Ishikawa (cell line): ENCODE data around the gene TXNDC8.

ENCODE experiments used
- CEBPB ChIP-seq: IDR thresholded peaks from 2 replicates; pipeline ENCODE4 v1.6.1; 2012
- CREB1 ChIP-seq: IDR thresholded peaks from 2 replicates; pipeline ENCODE4 v1.6.1; 2012; ENCODE audit warnings: low read depth
- EGR1 ChIP-seq: IDR thresholded peaks from 2 replicates; pipeline ENCODE4 v1.6.1; 2012
- EP300 ChIP-seq: IDR thresholded peaks from 2 replicates; pipeline ENCODE4 v1.6.1; 2012; ENCODE audit warnings: borderline replicate concordance
- FOXM1 ChIP-seq: IDR thresholded peaks from 2 replicates; pipeline ENCODE4 v1.6.1; 2012; ENCODE audit warnings: low read depth, borderline replicate concordance
- MAX ChIP-seq: IDR thresholded peaks from 2 replicates; pipeline ENCODE4 v1.6.1; 2012
- NFIC ChIP-seq: IDR thresholded peaks from 2 replicates; pipeline ENCODE4 v1.6.1; 2012
- RAD21 ChIP-seq: IDR thresholded peaks from 2 replicates; pipeline ENCODE4 v1.6.1; 2012; ENCODE audit warnings: low read depth
- REST ChIP-seq: IDR thresholded peaks from 2 replicates; pipeline ENCODE4 v1.6.1; 2012; ENCODE audit warnings: low read depth, mild to moderate bottlenecking
- TAF1 ChIP-seq: IDR thresholded peaks from 2 replicates; pipeline ENCODE4 v1.6.1; 2012; ENCODE audit warnings: low read depth, mild to moderate bottlenecking
- TCF12 ChIP-seq: IDR thresholded peaks from 2 replicates; pipeline ENCODE4 v1.6.1; 2012; ENCODE audit warnings: low read depth
- TEAD4 ChIP-seq: IDR thresholded peaks from 2 replicates; pipeline ENCODE4 v1.6.1; 2012
- USF1 ChIP-seq: IDR thresholded peaks from 2 replicates; pipeline ENCODE4 v1.6.1; 2012
- YY1 ChIP-seq: IDR thresholded peaks from 2 replicates; pipeline ENCODE4 v1.6.1; 2012; ENCODE audit warnings: low read depth
- ZBTB7A ChIP-seq: IDR thresholded peaks from 2 replicates; pipeline ENCODE4 v1.6.1; 2012; ENCODE audit warnings: low read depth

The TXNDC8 gene

DNA sequence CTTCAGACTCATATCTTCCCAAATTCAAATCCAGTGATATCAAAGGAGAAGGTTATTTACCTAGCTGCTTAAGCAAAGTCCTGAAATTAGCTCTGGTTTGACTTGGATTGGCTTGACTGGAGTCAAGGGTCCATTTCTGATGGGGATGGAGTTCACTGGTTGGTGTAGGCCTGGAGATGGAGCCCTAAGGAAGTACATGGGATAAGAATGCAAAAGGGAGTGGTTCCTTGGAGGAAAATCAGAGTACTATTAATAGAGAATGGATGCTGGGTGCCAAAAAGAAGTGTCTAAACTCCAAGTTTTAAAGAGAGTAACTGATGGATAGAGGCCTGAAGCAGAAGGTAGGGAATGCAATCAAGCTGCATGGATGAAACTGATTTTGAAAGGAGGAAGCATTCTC, 13.8 kb downstream of the TXNDC8 start:
- TF ChIP-seq FOXM1 (no peak), USF1 (no peak), YY1 (no peak), TCF12 (no peak), CEBPB (no peak), MAX (no peak), EGR1 (no peak), RAD21 (no peak), TEAD4 (no peak), ZBTB7A (no peak), CREB1 (no peak), REST (no peak), EP300 (no peak), NFIC (no peak), TAF1 (no peak)

DNA sequence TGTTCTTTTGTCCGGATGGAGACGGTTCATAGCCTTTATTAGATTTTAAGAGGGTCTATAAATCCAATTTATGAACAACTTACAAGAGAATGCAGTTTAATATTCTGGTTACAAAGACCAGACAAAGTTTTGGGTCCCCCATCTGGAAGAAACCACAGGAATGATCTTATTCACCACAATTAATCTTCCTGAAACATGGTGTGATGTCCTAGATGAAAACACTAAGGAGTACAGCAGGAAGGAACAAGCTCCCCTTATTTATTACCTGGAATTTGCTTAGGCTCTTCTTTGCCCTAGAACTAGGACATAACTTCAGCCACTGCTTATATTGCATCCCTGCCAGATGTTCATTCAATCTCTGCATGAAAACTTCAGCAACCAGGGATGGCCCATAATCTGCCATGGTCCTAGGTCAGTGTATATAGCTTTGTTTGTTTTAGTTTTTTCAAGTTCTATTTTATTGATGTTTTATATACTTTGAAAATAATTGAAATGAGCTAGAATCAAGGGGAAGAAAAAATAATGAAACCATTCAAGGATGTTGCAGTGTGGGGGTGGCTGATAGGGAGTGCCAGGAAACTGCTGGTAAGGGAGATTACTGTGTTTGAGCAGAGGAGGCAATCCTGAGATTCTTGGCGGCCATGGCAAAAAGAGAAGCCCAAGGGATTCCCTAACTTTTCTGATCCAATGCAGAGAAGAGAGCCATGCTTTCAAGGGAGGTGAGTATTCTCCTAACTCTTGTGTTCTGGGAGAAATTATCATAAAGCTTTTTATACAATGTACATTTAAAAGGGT, 16.8 kb downstream of the TXNDC8 start:
- TF ChIP-seq RAD21: no peak
- TF ChIP-seq EP300: no peak
- no peak for TF ChIP-seq FOXM1
- no peak for TF ChIP-seq MAX
- no peak for TF ChIP-seq ZBTB7A

GRCh38 chr9:110319781-110320492, 17.7 kb downstream of the TXNDC8 start:
- TF ChIP-seq ZBTB7A: no peak
- no peak for TF ChIP-seq USF1
- no peak for TF ChIP-seq RAD21
- TF ChIP-seq MAX: no peak
- TF ChIP-seq TCF12: no peak
- no peak for TF ChIP-seq FOXM1
- TF ChIP-seq NFIC: no peak
- no peak for TF ChIP-seq YY1

DNA sequence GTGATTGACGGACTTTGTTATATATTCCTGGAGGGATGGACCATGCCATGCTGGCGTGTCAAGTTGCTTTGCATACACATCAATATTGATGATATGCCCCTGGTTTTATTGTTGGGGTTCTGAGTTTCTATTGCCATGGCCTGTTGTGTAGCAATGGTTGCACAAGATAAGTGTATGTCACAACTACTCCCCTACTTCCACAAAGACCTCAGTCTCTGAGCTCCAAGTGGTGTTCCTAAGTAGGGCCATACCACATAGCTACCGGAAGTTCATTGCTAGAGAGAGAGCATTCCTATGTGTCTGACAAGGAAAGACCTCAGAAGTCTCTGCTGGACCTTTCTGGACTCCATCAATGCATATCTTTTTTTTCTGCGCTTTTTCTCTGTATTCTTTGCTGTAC, 19.8 kb downstream of the TXNDC8 start:
- no peak for TF ChIP-seq TEAD4
- no peak for TF ChIP-seq YY1
- TF ChIP-seq TAF1: no peak
- no peak for TF ChIP-seq MAX
- TF ChIP-seq USF1: no peak

GRCh38 chr9:110316261-110317075, 21.2 kb downstream of the TXNDC8 start:
- TF ChIP-seq RAD21 (no peak), TEAD4 (no peak), NFIC (no peak), TAF1 (no peak), USF1 (no peak)

DNA sequence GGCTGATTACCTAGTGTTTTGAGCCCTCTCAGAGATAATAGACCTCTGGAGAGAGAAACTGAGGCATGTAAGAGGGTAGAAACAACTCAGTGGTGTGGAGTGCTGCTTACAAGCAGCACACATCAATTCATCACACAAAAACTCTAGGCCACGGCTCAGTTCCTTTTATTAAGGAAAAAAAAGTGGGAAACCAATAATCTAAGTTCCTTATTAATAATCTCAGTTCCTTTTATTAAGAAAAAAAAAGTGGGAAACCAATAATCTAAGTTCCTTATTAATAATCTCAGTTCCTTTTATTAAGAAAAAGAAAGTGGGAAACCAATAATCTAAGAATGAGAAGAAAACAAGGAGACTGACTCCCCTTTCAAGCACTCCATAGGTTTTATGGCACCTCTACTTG, 28.0 kb downstream of the TXNDC8 start:
- no peak for TF ChIP-seq MAX
- TF ChIP-seq CEBPB: no peak
- TF ChIP-seq ZBTB7A: no peak
- no peak for TF ChIP-seq YY1
- no peak for TF ChIP-seq RAD21
- no peak for TF ChIP-seq EGR1
- TF ChIP-seq FOXM1: no peak
- no peak for TF ChIP-seq TCF12
- TF ChIP-seq CREB1: no peak
- no peak for TF ChIP-seq NFIC
